GM12878 (cell line): ENCODE measurements around the gene GXYLT1. TPM values are rescaled to one million over a fixed set of nuclear protein-coding genes. Genes with fewer than 3 reads are reported as not detected.

ENCODE experiments used
- BMI1 ChIP-seq: fragments of 450-650 bp; IDR thresholded peaks from 2 replicates; pipeline ENCODE4 v1.6.1; 2016; ENCODE audit warnings: mild to moderate bottlenecking, moderate library complexity, borderline replicate concordance
- CHD2 ChIP-seq: IDR thresholded peaks from 2 replicates; pipeline ENCODE4 v1.6.1; 2011; ENCODE audit warnings: low read depth, low read length, improper control_type of control experiment, borderline replicate concordance
- EGR1 ChIP-seq, 2 experiments: IDR thresholded peaks; 1 replicate in 1 of 2; 2 replicates in 1 of 2; pipeline ENCODE4 v1.6.1; 2011 to 2012; ENCODE audit warnings: low read depth in 2 of 2, low read length in 2 of 2, borderline replicate concordance in 1 of 2, mild to moderate bottlenecking in 1 of 2, moderate library complexity in 1 of 2
- HCFC1 ChIP-seq: fragments of 150-350 bp; IDR thresholded peaks from 2 replicates; pipeline ENCODE4 v1.6.1; 2014; ENCODE audit warnings: low read length
- HDGF ChIP-seq: fragments of 450-650 bp; IDR thresholded peaks from 2 replicates; pipeline ENCODE4 v1.6.1; 2016; ENCODE audit warnings: antibody characterized with exemption
- IRF3 ChIP-seq: fragments of 450-650 bp; IDR thresholded peaks from 2 replicates; pipeline ENCODE4 v1.6.1; 2014; ENCODE audit warnings: mild to moderate bottlenecking
- MEF2A ChIP-seq: IDR thresholded peaks from 2 replicates; pipeline ENCODE4 v1.6.1; 2011; ENCODE audit warnings: low read depth, mild to moderate bottlenecking, low read length, moderate library complexity; ENCODE audit not compliant: insufficient read depth
- MYB ChIP-seq: fragments of 150-350 bp; IDR thresholded peaks from 2 replicates; pipeline ENCODE4 v1.6.1; 2014; ENCODE audit warnings: mild to moderate bottlenecking, low read depth, low read length, borderline replicate concordance
- NFYA ChIP-seq: IDR thresholded peaks from 2 replicates; pipeline ENCODE4 v1.6.1; 2011; ENCODE audit warnings: low read depth, mild to moderate bottlenecking, low read length, improper control_type of control experiment, borderline replicate concordance
- NR2C1 ChIP-seq: fragments of 450-650 bp; IDR thresholded peaks from 2 replicates; pipeline ENCODE4 v1.6.1; 2017; ENCODE audit warnings: antibody characterized with exemption, mild to moderate bottlenecking, moderate library complexity
- PAX5 ChIP-seq: IDR thresholded peaks from 2 replicates; pipeline ENCODE4 v1.6.1; 2011; ENCODE audit warnings: low read depth, low read length, borderline replicate concordance
- PKNOX1 ChIP-seq: fragments of 450-650 bp; IDR thresholded peaks from 2 replicates; pipeline ENCODE4 v1.6.1; 2016; ENCODE audit warnings: mild to moderate bottlenecking
- PRDM15 ChIP-seq: fragments of 450-650 bp; formaldehyde crosslinking; IDR thresholded peaks from 2 replicates; pipeline ENCODE4 v1.4.0; 2020; ENCODE audit warnings: mild to moderate bottlenecking, moderate library complexity
- RCOR1 ChIP-seq: conservative IDR thresholded peaks from 2 replicates; pipeline ENCODE4 v1.6.1; 2012; ENCODE audit warnings: low read depth, low read length, improper control_type of control experiment
- SKIL ChIP-seq: fragments of 450-650 bp; IDR thresholded peaks from 2 replicates; pipeline ENCODE4 v1.6.1; 2017; ENCODE audit warnings: mild to moderate bottlenecking, low read depth, inconsistent platforms; ENCODE audit not compliant: poor library complexity, severe bottlenecking
- SMAD5 ChIP-seq: IDR thresholded peaks from 2 replicates; pipeline ENCODE4 v1.6.1; 2016; ENCODE audit warnings: antibody characterized with exemption, low read depth
- SP1 ChIP-seq: IDR thresholded peaks from one replicate; pipeline ENCODE4 v1.6.1; 2011; ENCODE audit warnings: low read depth, low read length
- STAT1 ChIP-seq: fragments of 450-650 bp; conservative IDR thresholded peaks from 2 replicates; pipeline ENCODE4 v1.6.1; 2014; ENCODE audit warnings: antibody characterized with exemption, mild to moderate bottlenecking
- TCF3 ChIP-seq: IDR thresholded peaks from 2 replicates; pipeline ENCODE4 v1.6.1; 2012; ENCODE audit warnings: low read depth, mild to moderate bottlenecking, low read length, borderline replicate concordance; ENCODE audit not compliant: insufficient read depth
- WRNIP1 ChIP-seq: IDR thresholded peaks from 2 replicates; pipeline ENCODE4 v1.6.1; 2011; ENCODE audit warnings: low read depth, low read length, improper control_type of control experiment, borderline replicate concordance
- YBX1 ChIP-seq: fragments of 450-650 bp; IDR thresholded peaks from 2 replicates; pipeline ENCODE4 v1.6.1; 2016; ENCODE audit warnings: antibody characterized with exemption
- ZNF207 ChIP-seq: fragments of 450-650 bp; IDR thresholded peaks from 2 replicates; pipeline ENCODE4 v1.6.1; 2014; ENCODE audit warnings: antibody characterized with exemption, mild to moderate bottlenecking, borderline replicate concordance
- polyA plus RNA-seq, 11 experiments: library from polyadenylated mRNA; depleted of rRNA in 4 of 11; unstranded in 6 of 11; stranded (reverse) in 5 of 11; fragments of >200 nt; fragmentation: Nextera tagmentation in 4 of 11; fragmentation: Illumina TruSeq in 1 of 11; extraction: Ambion mirVana in 4 of 11; extraction: Trizol in 1 of 11; gene quantifications; 1 replicate in 1 of 11; 2 replicates in 10 of 11; pipeline versions ENCODE4 v1.2.1 to v1.2.3, GENCODE V29; 2011 to 2016; ENCODE audit warnings: inconsistent platforms in 2 of 11, missing spikeins in 2 of 11, low read depth in 1 of 11
- total RNA-seq, 4 experiments: library from RNA; depleted of rRNA in 3 of 4; stranded (reverse); fragments of >200 nt in 3 of 4; fragmentation: Illumina TruSeq in 1 of 4; extraction: Trizol in 1 of 4; gene quantifications; 2 replicates each; pipeline versions ENCODE4 v1.2.1 to v1.2.3, GENCODE V29; 2013 to 2021

GXYLT1 gene
- total and polyA plus RNA-seq, 10 of the 15 experiments (the other 5 are each of a cell fraction or from before 2014, with no cell fraction given), result 2.3 to 14.9 (median 8.9) TPM

GRCh38 chr12:42144408-42145196, at the start of gene GXYLT1 (continued):
- TF ChIP-seq EGR1 (IDR thresholded peaks at IDR 0.05; ENCODE audit: borderline replicate concordance in 1 of 2, low read depth in 2 of 2, low read length in 2 of 2) (peak; percentile 88 to 96), BMI1 (no peak), STAT1 (no peak), SP1 (peak; percentile 18), IRF3 (no peak), MEF2A (0 out of 2 replicates have a peak, but pooled peaks have one; percentile 38), NR2C1 (peak; percentile 78), PKNOX1 (peak; percentile 58), CHD2 (peak; percentile 78), HDGF (no peak), WRNIP1 (no peak), MYB (no peak), PRDM15 (CRISPR knock-in tag) (no peak), RCOR1 (0 out of 2 replicates have a peak, but pooled peaks have one; percentile 55), PAX5 (no peak; the same call in 1 of the 2 replicates), SKIL (no peak), YBX1 (no peak), NFYA (no peak), SMAD5 (peak; percentile 63; the same call in 1 of the 2 replicates), TCF3 (0 out of 2 replicates have a peak, but pooled peaks have one; percentile 29), HCFC1 (no peak), ZNF207 (0 out of 2 replicates have a peak, but pooled peaks have one; percentile 82)
